H1 (cell line): ENCODE measurements around the gene APEH. TPM values are rescaled to one million over a fixed set of nuclear protein-coding genes. Genes with fewer than 3 reads are reported as not detected.

Experiments
- CTCF ChIA-PET: fragments of 300-600 bp; sonication (Branson Sonifier 250); formaldehyde crosslinking; loops from one replicate; lab custom pipeline; 2021; ENCODE audit not compliant: partially characterized antibody; lab: Charles Lee
- POLR2A ChIA-PET: fragments of 300-600 bp; sonication (Branson Sonifier 250); formaldehyde crosslinking; loops from one replicate; lab custom pipeline; 2021; ENCODE audit warnings: inconsistent platforms; ENCODE audit not compliant: partially characterized antibody; lab: Charles Lee
- DNase-seq, 2 experiments: peaks; one replicate each; pipeline versions ENCODE4 v3.0.0 to v3.0.0-alpha.2; 2010 to 2022; ENCODE audit warnings: low spot score in 2 of 2, low read depth in 1 of 2, mixed read lengths in 1 of 2
- FAIRE-seq: peaks from 2 replicates; lab custom pipeline; 2011; peaks lifted over from hg19 to GRCh38; lab: Jason Lieb, UNC
- H2AFZ ChIP-seq: 2 replicates; pipeline ENCODE4 v1.8.1; 2012; ENCODE audit warnings: low read length, inconsistent platforms
- H2AK5ac ChIP-seq: 2 replicates; pipeline ENCODE4 v1.6.1; 2013; ENCODE audit warnings: low read depth, low read length
- H2BK120ac ChIP-seq: replicated peaks from 2 replicates; pipeline ENCODE3; 2013; ENCODE audit warnings: low read depth, low read length, inconsistent platforms
- H2BK12ac ChIP-seq: 2 replicates; pipeline ENCODE4 v1.6.1; 2013; ENCODE audit warnings: low read depth, low read length
- H2BK15ac ChIP-seq: 2 replicates; pipeline ENCODE4 v1.6.1; 2013; ENCODE audit warnings: low read length
- H2BK20ac ChIP-seq: 2 replicates; pipeline ENCODE4 v1.6.1; 2013; ENCODE audit warnings: low read length
- H2BK5ac ChIP-seq: 2 replicates; pipeline ENCODE4 v1.6.1; 2013; ENCODE audit warnings: low read depth, low read length
- H3K14ac ChIP-seq: 2 replicates; pipeline ENCODE4 v1.6.1; 2013; ENCODE audit warnings: inconsistent platforms; ENCODE audit not compliant: insufficient read length
- H3K18ac ChIP-seq: 2 replicates; pipeline ENCODE4 v1.6.1; 2013; ENCODE audit warnings: low read length; ENCODE audit errors: extremely low read depth
- H3K23ac ChIP-seq: 2 replicates; pipeline ENCODE4 v1.6.1; 2013; ENCODE audit warnings: inconsistent platforms; ENCODE audit not compliant: insufficient read length
- H3K23me2 ChIP-seq: 2 replicates; pipeline ENCODE4 v1.6.1; 2013; ENCODE audit warnings: low read depth, low read length
- H3K27ac ChIP-seq: 2 replicates; pipeline ENCODE4 v1.6.1; 2011; ENCODE audit warnings: low read depth, low read length, inconsistent platforms
- H3K27me3 ChIP-seq, 4 experiments: replicated peaks in 1 of 4; 1 replicate in 1 of 4; 2 replicates in 3 of 4; pipeline versions ENCODE4 v1.6.1 to v1.8.1; 2011 to 2013; ENCODE audit warnings: low read length in 3 of 4, mild to moderate bottlenecking in 3 of 4, inconsistent platforms in 2 of 4, mixed read lengths in 2 of 4, moderate library complexity in 1 of 4; ENCODE audit not compliant: control insufficient read depth in 3 of 4, insufficient read depth in 3 of 4; ENCODE audit errors: extremely low read depth in 1 of 4
- H3K36me3 ChIP-seq, 4 experiments: 2 replicates each; pipeline versions ENCODE4 v1.6.1 to v1.8.1; 2011 to 2013; ENCODE audit warnings: mild to moderate bottlenecking in 4 of 4, low read length in 3 of 4, moderate library complexity in 2 of 4, control low read depth in 1 of 4, inconsistent platforms in 1 of 4; ENCODE audit not compliant: insufficient read depth in 4 of 4, control insufficient read depth in 2 of 4
- H3K4ac ChIP-seq: replicated peaks from 2 replicates; pipeline ENCODE3; 2013; ENCODE audit warnings: low read length, low read depth, mixed read lengths, inconsistent platforms; ENCODE audit not compliant: insufficient read length
- H3K4me1 ChIP-seq, 4 experiments: replicated peaks in 1 of 4; 1 replicate in 1 of 4; 2 replicates in 3 of 4; pipeline versions ENCODE4 v1.6.1 to v1.8.1; 2011 to 2013; ENCODE audit warnings: low read length in 3 of 4, inconsistent platforms in 2 of 4, mixed read lengths in 1 of 4; ENCODE audit not compliant: insufficient read depth in 4 of 4, control insufficient read depth in 3 of 4
- H3K4me2 ChIP-seq, 2 experiments: 2 replicates each; pipeline versions ENCODE4 v1.6.1 to v1.8.1; 2011 to 2013; ENCODE audit warnings: low read depth in 2 of 2, low read length in 2 of 2, control low read depth in 1 of 2, inconsistent platforms in 1 of 2, mild to moderate bottlenecking in 1 of 2; ENCODE audit not compliant: insufficient read depth in 1 of 2
- H3K4me3 ChIP-seq, 4 experiments: fragments of 200-600, 300-600 bp in 1 of 4; sonication (generic), shearing (Covaris generic), sonication (Bioruptor Twin) in 1 of 4; 2 replicates each; pipeline versions ENCODE4 v1.5.1 to v1.8.1; 2011 to 2016; ENCODE audit warnings: low read length in 4 of 4, low read depth in 3 of 4, control low read depth in 2 of 4, inconsistent platforms in 2 of 4, mild to moderate bottlenecking in 2 of 4, mixed read lengths in 1 of 4, moderate library complexity in 1 of 4; ENCODE audit not compliant: insufficient read depth in 2 of 4; ENCODE audit errors: extremely low read depth in 1 of 4
- H3K56ac ChIP-seq: replicated peaks from 2 replicates; pipeline ENCODE3; 2013; ENCODE audit warnings: low read depth, mild to moderate bottlenecking, mixed read lengths, low read length, inconsistent platforms; ENCODE audit not compliant: insufficient read length
- H3K79me1 ChIP-seq: 2 replicates; pipeline ENCODE4 v1.6.1; 2013; ENCODE audit warnings: low read depth, low read length, control low read depth
- H3K79me2 ChIP-seq, 2 experiments: 2 replicates each; pipeline versions ENCODE4 v1.6.1 to v1.8.1; 2012 to 2013; ENCODE audit warnings: low read length in 2 of 2, mild to moderate bottlenecking in 2 of 2, inconsistent platforms in 1 of 2; ENCODE audit not compliant: insufficient read depth in 2 of 2, control insufficient read depth in 1 of 2
- H3K9ac ChIP-seq, 4 experiments: replicated peaks in 1 of 4; 1 replicate in 1 of 4; 2 replicates in 3 of 4; pipeline versions ENCODE4 v1.6.1 to v1.8.1; 2011 to 2013; ENCODE audit warnings: low read depth in 3 of 4, low read length in 3 of 4, control low read depth in 2 of 4, mild to moderate bottlenecking in 2 of 4, moderate library complexity in 2 of 4, inconsistent platforms in 1 of 4; ENCODE audit errors: extremely low read depth in 1 of 4
- H3K9me3 ChIP-seq, 2 experiments: 2 replicates each; pipeline versions ENCODE4 v1.6.1 to v1.8.1; 2012 to 2013; ENCODE audit warnings: mild to moderate bottlenecking in 2 of 2, moderate library complexity in 2 of 2, control low read depth in 1 of 2, inconsistent platforms in 1 of 2, low read depth in 1 of 2, low read length in 1 of 2, mixed read lengths in 1 of 2; ENCODE audit not compliant: insufficient read depth in 2 of 2
- H4K20me1 ChIP-seq, 2 experiments: replicated peaks in 1 of 2; 2 replicates each; pipeline versions ENCODE3 to v1.8.1; 2011 to 2013; ENCODE audit warnings: inconsistent platforms in 2 of 2, low read length in 2 of 2, mild to moderate bottlenecking in 1 of 2; ENCODE audit not compliant: insufficient read depth in 2 of 2, control insufficient read depth in 1 of 2
- H4K5ac ChIP-seq: 2 replicates; pipeline ENCODE4 v1.6.1; 2013; ENCODE audit warnings: low read length, low read depth, mixed read lengths, inconsistent platforms; ENCODE audit not compliant: insufficient read length
- H4K8ac ChIP-seq: 2 replicates; pipeline ENCODE4 v1.8.0; 2013; ENCODE audit warnings: mild to moderate bottlenecking, moderate library complexity, low read length, inconsistent platforms; ENCODE audit not compliant: insufficient read depth; ENCODE audit errors: extremely low read depth
- H4K91ac ChIP-seq: replicated peaks from 2 replicates; pipeline ENCODE3; 2013; ENCODE audit warnings: low read length, mixed read lengths, inconsistent platforms; ENCODE audit not compliant: insufficient read length
- BACH1 ChIP-seq: IDR thresholded peaks from 2 replicates; pipeline ENCODE4 v1.6.1; 2012; ENCODE audit warnings: low read length, improper control_type of control experiment
- CHD2 ChIP-seq: IDR thresholded peaks from 2 replicates; pipeline ENCODE4 v1.6.1; 2012; ENCODE audit warnings: low read length, improper control_type of control experiment
- CREB1 ChIP-seq: IDR thresholded peaks from 2 replicates; pipeline ENCODE4 v1.6.1; 2012; ENCODE audit warnings: inconsistent platforms
- FOSL1 ChIP-seq: IDR thresholded peaks from 2 replicates; pipeline ENCODE4 v1.6.1; 2011; ENCODE audit warnings: mild to moderate bottlenecking, low read depth, low read length, moderate library complexity; ENCODE audit not compliant: insufficient read depth
- HDAC6 ChIP-seq: IDR thresholded peaks from one replicate; pipeline ENCODE4 v1.7.1; 2012; ENCODE audit warnings: low read depth, mild to moderate bottlenecking, inconsistent platforms, low read length, moderate library complexity
- JUN ChIP-seq: IDR thresholded peaks from 2 replicates; pipeline ENCODE4 v1.6.1; 2011; ENCODE audit warnings: low read depth, mild to moderate bottlenecking, improper control_type of control experiment, low read length
- KDM1A ChIP-seq: fragments of 200-600, 300-600 bp; sonication (generic); IDR thresholded peaks from 2 replicates; pipeline ENCODE4 v1.7.1; 2016; ENCODE audit warnings: mild to moderate bottlenecking, low read length, borderline replicate concordance
- NRF1 ChIP-seq: IDR thresholded peaks from 2 replicates; pipeline ENCODE4 v1.6.1; 2011; ENCODE audit warnings: mild to moderate bottlenecking, low read depth, low read length, improper control_type of control experiment
- RAD21 ChIP-seq, 2 experiments: IDR thresholded peaks in 1 of 2; conservative IDR thresholded peaks in 1 of 2; 2 replicates each; pipeline ENCODE4 v1.6.1; 2011; ENCODE audit warnings: low read depth in 2 of 2, low read length in 2 of 2, improper control_type of control experiment in 1 of 2, inconsistent platforms in 1 of 2, mild to moderate bottlenecking in 1 of 2, moderate library complexity in 1 of 2
- SIX5 ChIP-seq: IDR thresholded peaks from 2 replicates; pipeline ENCODE4 v1.6.1; 2011; ENCODE audit warnings: mild to moderate bottlenecking, low read depth, low read length
- TAF1 ChIP-seq: IDR thresholded peaks from 2 replicates; pipeline ENCODE4 v1.6.1; 2011; ENCODE audit warnings: mild to moderate bottlenecking, low read depth, low read length
- WGBS, 2 experiments: shearing (Covaris generic) in 1 of 2; methylation state at CpG; one replicate each; pipeline versions ENCODE4 v1.1.6 to v1.1.7; 2013 to 2015; ENCODE audit warnings: low lambda C conversion rate in 2 of 2, mixed read lengths in 2 of 2, inconsistent platforms in 1 of 2, low coverage in 1 of 2, missing lambda C conversion rate in 1 of 2; ENCODE audit not compliant: insufficient replicate concordance in 2 of 2, insufficient coverage in 1 of 2, insufficient read length in 1 of 2; ENCODE audit errors: extremely low coverage in 1 of 2, missing lambda C conversion rate in 1 of 2; 5-methylcytosine and 5-hydroxymethylcytosine counted together
- polyA plus RNA-seq, 7 experiments: library from polyadenylated mRNA; depleted of rRNA in 3 of 7; stranded (reverse) in 5 of 7; unstranded in 2 of 7; fragments of >200 nt in 5 of 7; fragments of 200-250 nt in 2 of 7; gene quantifications; 1 replicate in 5 of 7; 2 replicates in 1 of 7; 4 replicates in 1 of 7; pipeline versions ENCODE4 v1.2.1 to v1.2.3, GENCODE V29; 2011 to 2013; ENCODE audit warnings: missing spikeins in 2 of 7, mixed read lengths in 2 of 7
- total RNA-seq: library from RNA; stranded (reverse); fragmentation: NEBNext Ultra II Directional; extraction: Animal tissue kit (Norgen Biotek cat#: 25700); gene quantifications from 2 replicates; pipeline ENCODE4 v1.2.1, GENCODE V29; 2021

APEH gene
- total and polyA plus RNA-seq, 2 of the 8 experiments (the other 6 are each of a cell fraction or from before 2014, with no cell fraction given): 222 to 260 TPM

DNA sequence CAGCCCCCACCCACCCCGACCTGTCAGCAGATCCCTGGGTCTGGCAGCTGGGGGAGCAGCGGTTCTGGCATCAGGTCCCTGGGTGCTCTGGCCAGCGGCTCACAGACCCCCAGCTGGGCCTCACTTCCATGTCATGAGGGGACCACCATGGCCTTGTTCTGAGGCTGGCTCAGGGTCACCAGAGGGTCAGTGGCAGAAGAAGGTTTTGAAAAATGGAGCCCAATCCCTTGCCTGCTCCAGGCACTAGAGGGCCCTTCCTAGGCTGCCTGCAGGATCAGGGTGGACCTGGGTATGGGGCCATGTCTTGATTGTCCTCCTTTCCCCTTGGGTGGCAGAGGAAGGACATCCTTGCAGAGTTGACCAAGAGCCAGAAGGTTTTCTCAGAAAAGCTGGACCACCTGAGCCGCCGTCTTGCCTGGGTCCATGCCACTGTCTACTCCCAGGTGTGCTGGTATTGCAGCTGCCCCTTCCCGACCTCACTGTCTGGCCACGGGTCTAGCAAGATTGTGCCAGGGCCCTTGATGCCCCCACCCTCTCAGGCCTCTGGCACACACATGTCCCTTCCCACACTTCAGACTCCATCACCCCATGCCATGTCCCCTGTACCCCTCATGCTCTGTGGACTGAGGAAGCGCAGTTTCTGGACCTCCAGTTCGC, 32.4 kb downstream of the APEH start:
- Histone ChIP-seq H2AFZ (no peak overlapping the region), H3K9ac (no peak overlapping the region), H2BK15ac (no peak overlapping the region), H3K4ac (no peak overlapping the region), H3K4me2 (no peak overlapping the region), H3K27ac (no peak overlapping the region), H3K23ac (no peak overlapping the region), H2BK20ac (no peak overlapping the region), H3K36me3 (peaks cover 4 to 5% (median 5%) of the 10 kb centered on the region in 4 experiments; a peak in 5 of 8 replicates), H4K8ac (no peak overlapping the region), H3K56ac (no peak overlapping the region), H3K23me2 (no peaks in the 10 kb centered on the region), H3K9me3 (no peaks in the 10 kb centered on the region), H2AK5ac (no peak overlapping the region), H4K20me1 (peaks cover 0 to 12% of the 10 kb centered on the region in 2 experiments), H3K4me1 (peaks cover 0 to 3% (median 1%) of the 10 kb centered on the region in 4 experiments; a peak in 4 of 7 replicates), H3K18ac (no peak overlapping the region), H3K27me3 (no peaks in the 10 kb centered on the region), H2BK5ac (no peak overlapping the region), H3K4me3 (no peak overlapping the region)
- ChIA-PET CTCF (interaction anchor here (0.6 to 9.7 kb wide), 3 partner anchors 12 to 119 kb away, joined by 3 to 127 read pairs (median 3); partner anchors contain the start of gene AMIGO3), POLR2A (interaction anchor here (0.6 kb wide), 1 partner anchor 12 kb away, joined by 3 read pairs; no protein-coding TSS in a partner anchor)
- no peak for DNase-seq
- TF ChIP-seq TAF1 (no peak), HDAC6 (no peak), JUN (no peak), KDM1A (no peak), FOSL1 (no peak), RAD21 (IDR thresholded peaks at IDR 0.05 in 1 of 2, conservative IDR thresholded peaks at IDR 0.05 in 1 of 2; ENCODE audit: low read depth in 2 of 2, low read length in 2 of 2) (no peak), CREB1 (no peak), BACH1 (no peak), SIX5 (no peak), CHD2 (no peak), NRF1 (no peak)
- TF ChIP-seq, all 59 proteins: peak for 0
- no peaks in the 10 kb centered on the region for H3K79me1 ChIP-seq
- no peaks in the 10 kb centered on the region for H3K79me2 ChIP-seq
- WGBS, 2 experiments: 91% methylated on average over 9 of the region's 9 CpGs; no CpG with 5 or more reads in 1 of the 2 experiments
- no peak overlapping the region for H3K14ac ChIP-seq
- no peak overlapping the region for H4K5ac ChIP-seq
- no peak for FAIRE-seq
- H2BK120ac ChIP-seq: no peak overlapping the region
- H2BK12ac ChIP-seq: no peak overlapping the region
- H4K91ac ChIP-seq: no peak overlapping the region
